Kidney epithelial cell (primary cell): Measurements from ENCODE around the gene STX16. TPM values are rescaled to one million over a fixed set of nuclear protein-coding genes. Genes with fewer than 3 reads are reported as not detected.
A peak's percentile ranks its signal among the peaks of the same experiment; 100 is the strongest.

Experiments used
- DNase-seq: peaks from one replicate; pipeline ENCODE4 v3.0.0-alpha.2; 2010; ENCODE audit warnings: low read depth
- H3K27me3 ChIP-seq: 2 replicates; pipeline ENCODE4 v1.6.0; 2011; ENCODE audit warnings: low read length; ENCODE audit not compliant: control insufficient read depth, insufficient read depth
- H3K36me3 ChIP-seq: 2 replicates; pipeline ENCODE4 v1.5.1; 2011; ENCODE audit warnings: low read length; ENCODE audit not compliant: control insufficient read depth, insufficient read depth
- H3K4me3 ChIP-seq: 2 replicates; pipeline ENCODE4 v1.5.1; 2011; ENCODE audit warnings: low read depth, mild to moderate bottlenecking, control low read depth, low read length
- total RNA-seq: library from RNA; depleted of rRNA; stranded (reverse); fragments of >200 nt; gene quantifications from 2 replicates; pipeline ENCODE4 v1.2.3, GENCODE V29; 2015
- TF ChIP-seq, protein P1 (sequence below): IDR thresholded peaks from 2 replicates; pipeline ENCODE4 v1.5.1; 2011; ENCODE audit warnings: mild to moderate bottlenecking, moderate library complexity, low read length, control low read depth, inconsistent platforms; ENCODE audit not compliant: insufficient read depth, poor library complexity, severe bottlenecking

The STX16 gene, protein sequence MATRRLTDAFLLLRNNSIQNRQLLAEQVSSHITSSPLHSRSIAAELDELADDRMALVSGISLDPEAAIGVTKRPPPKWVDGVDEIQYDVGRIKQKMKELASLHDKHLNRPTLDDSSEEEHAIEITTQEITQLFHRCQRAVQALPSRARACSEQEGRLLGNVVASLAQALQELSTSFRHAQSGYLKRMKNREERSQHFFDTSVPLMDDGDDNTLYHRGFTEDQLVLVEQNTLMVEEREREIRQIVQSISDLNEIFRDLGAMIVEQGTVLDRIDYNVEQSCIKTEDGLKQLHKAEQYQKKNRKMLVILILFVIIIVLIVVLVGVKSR
- 38.3 and 53.6 TPM in 2 replicates for total RNA-seq

DNA sequence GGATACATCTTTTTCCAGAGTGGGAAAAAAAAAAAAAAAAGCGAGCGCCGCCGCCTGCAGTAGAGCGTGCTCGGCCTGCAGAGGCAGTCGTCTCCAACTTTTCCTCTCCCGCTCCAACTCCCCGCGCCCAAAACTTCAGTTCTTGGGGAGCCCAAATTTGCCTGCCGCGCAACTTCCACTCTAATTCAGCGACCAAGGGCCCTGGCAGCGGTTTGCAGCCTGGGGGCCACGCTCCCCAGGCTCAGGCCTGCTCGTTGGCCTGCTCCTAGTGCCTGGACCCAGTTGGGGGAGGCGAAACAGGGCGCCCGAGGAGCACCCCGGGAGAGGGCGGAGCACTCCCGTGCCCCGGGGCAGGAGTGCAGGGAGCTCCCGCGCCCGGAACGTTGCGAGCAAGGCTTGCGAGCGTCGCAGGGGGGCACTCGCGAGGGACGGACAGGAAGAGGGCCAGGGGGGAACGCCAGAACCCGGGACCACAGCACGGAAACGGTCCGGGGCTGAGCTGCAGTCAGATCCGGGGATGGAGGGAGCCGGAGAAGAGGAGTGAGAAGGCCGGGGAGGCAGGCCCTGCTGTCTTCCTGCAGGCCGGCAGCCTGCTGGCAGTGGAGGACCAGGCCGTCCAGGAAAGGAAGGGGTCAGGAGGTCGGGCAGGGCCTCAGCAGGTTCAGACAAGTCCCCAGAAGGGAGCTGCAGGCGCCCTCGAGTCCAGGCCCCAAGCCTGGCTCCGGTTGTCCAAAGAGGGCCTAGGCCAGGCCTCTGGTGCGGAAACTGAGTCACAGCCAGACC, at the start of gene STX16:
STX16 (plus strand) TSS at position 508 of the 783 bp plus-strand sequence. CDS start 724 bp downstream, outside the sequence.
- Histone ChIP-seq H3K36me3 (no peaks in the 10 kb centered on the region), H3K27me3 (no peaks in the 10 kb centered on the region), H3K4me3 (peak within 1 kb of the TSS; percentile 78)
- TF ChIP-seq, protein P1, sequence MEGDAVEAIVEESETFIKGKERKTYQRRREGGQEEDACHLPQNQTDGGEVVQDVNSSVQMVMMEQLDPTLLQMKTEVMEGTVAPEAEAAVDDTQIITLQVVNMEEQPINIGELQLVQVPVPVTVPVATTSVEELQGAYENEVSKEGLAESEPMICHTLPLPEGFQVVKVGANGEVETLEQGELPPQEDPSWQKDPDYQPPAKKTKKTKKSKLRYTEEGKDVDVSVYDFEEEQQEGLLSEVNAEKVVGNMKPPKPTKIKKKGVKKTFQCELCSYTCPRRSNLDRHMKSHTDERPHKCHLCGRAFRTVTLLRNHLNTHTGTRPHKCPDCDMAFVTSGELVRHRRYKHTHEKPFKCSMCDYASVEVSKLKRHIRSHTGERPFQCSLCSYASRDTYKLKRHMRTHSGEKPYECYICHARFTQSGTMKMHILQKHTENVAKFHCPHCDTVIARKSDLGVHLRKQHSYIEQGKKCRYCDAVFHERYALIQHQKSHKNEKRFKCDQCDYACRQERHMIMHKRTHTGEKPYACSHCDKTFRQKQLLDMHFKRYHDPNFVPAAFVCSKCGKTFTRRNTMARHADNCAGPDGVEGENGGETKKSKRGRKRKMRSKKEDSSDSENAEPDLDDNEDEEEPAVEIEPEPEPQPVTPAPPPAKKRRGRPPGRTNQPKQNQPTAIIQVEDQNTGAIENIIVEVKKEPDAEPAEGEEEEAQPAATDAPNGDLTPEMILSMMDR, result peak; percentile 44
- DNase-seq, result no peak

DNA sequence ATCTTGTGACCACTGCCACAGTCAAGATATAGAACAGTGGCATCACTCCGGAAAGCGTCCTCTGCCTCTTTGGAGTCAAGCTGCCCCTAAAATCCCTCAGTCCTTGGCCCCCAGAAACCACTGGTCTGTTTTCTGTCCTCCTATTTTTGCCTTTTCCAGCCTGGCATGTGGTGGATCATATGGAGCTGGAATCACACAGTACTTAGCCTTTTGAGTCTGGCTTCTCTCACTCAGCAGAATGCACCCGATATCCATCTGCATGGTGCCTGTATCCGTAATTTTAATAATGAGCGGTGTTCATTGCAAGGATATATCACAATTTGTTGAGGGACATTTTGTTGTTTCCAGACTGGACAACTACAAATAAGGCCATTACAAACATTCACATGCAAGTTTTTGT, 49.0 kb upstream of the STX16 start:
- Histone ChIP-seq H3K4me3 (no peak overlapping the region), H3K27me3 (peaks cover 2% of the 10 kb centered on the region), H3K36me3 (no peaks in the 10 kb centered on the region)
- no peak for DNase-seq
- TF ChIP-seq, protein P1, result no peak

DNA sequence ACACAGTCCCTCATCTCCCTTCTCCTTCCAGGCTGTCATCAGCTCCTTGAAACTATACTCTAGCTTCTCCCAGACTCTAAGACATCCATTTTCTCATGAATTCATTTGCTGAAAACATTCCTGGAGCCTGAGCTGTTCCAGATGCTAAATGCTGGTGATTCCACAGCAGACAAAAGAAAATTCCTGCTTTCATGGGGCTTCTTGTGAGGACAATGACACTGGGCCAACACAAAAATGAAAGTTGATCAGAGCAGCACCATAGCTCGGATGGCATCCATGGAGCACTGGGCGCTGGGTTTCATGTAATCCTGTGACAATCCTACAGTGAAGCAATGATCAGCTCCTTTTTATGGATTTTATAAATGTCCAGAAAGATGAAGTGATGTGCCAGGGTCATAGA, 47.4 kb upstream of the STX16 start:
- H3K4me3 ChIP-seq, result no peak overlapping the region
- no peaks in the 10 kb centered on the region for H3K36me3 ChIP-seq
- no peak for DNase-seq
- TF ChIP-seq, protein P1, result no peak
- peaks cover 2% of the 10 kb centered on the region for H3K27me3 ChIP-seq

DNA sequence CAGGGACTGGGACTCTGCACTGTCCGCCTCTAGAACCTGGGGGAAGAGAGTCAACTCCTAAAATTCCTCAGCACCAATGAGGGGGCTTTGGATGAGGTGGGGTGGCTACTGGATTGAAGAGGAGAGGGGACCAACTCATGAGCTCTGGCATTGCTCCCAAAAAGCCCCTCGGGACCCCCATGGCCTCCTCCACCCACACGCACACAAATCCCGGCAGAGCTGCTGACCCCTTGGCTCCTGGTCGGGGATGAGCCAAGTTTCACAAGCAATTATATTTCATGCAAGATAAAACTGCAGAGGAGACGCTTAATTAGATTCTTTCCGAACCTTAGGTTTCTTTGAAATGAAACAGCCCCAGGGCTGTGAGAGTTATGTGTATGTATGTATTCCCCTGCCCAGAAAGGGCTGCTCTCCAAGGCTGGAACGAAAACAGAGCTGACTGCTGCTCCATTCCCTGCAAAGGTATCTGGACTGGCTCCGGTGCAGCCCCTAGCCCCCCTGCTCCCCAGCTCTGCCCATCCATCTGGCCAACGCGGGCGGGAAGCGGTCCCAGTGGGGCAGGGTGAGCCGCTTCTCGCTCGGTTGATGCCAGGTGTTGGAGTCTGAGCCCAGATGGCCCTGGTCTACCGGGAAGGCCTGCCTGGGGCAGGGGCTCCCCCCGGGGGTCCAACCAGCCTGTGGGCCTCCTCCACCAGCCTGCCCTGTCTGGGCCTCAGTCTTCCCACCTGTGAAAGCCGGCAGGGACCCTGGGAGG, 46.8 kb upstream of the STX16 start:
- no peaks in the 10 kb centered on the region for H3K36me3 ChIP-seq
- no peak for DNase-seq
- H3K4me3 ChIP-seq, result no peak overlapping the region
- TF ChIP-seq, protein P1, result no peak
- peaks cover 2% of the 10 kb centered on the region for H3K27me3 ChIP-seq

DNA sequence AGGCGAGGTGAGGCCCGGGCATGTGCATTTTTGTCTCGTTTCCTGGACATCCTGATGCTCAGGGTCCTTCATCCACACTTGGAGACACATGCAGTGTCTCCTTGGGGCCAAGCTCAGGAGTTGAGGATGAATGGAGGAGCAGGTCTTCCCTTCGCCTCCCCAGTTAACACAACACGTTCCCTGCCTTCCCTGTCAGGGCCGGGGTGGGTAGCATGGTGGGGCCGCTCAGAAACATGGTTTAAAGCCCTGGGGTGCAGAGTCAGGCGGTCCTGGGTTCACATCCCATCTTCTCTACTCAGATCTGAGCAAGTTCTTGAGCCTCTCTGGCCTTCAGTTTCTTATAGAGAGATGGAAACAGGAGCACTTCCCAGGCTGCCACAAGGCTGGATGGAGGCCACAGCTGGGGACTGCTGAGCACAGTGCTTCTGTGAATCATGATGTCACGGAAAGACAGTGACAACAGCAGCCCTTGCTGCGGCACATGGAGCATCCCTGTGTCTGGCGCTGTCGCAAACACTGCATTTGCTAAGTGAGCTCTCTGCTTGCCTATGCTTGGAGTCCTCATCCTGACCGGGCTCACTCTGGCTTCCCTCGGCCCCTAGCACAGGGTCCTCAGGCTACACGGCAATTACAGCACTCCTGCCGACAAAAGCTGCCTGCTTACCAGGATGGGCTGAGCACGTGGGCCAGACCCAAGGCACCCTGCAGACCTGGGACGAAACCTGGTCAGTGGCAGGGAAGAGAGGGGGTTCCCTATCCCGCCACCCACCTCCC, 45.6 kb upstream of the STX16 start:
- H3K36me3 ChIP-seq, result no peaks in the 10 kb centered on the region
- peaks cover 2% of the 10 kb centered on the region for H3K27me3 ChIP-seq
- no peak overlapping the region for H3K4me3 ChIP-seq
- DNase-seq, result no peak
- TF ChIP-seq, protein P1, result no peak
